Right lobe of liver (tissue), 4 donors: ENCODE results near the gene KCNK5.

Experiments used
- POLR2A ChIP-seq: fragments of 450-650 bp; IDR thresholded peaks from one replicate; pipeline ENCODE4 v1.6.1; 2017; ENCODE audit warnings: antibody characterized with exemption, mild to moderate bottlenecking
- TF ChIP-seq, protein P1 (sequence below), 4 donors: fragments of 200-600 bp in 3 of 4; fragments of 450-650 bp in 1 of 4; IDR thresholded peaks; one replicate each; pipeline versions ENCODE4 v1.5.1 to v1.8.0; 2016 to 2022; ENCODE audit warnings: antibody characterized with exemption in 4 of 4, mild to moderate bottlenecking in 2 of 4
- donor health status: DM: no; HTN: no; CAD: no.
- donor health status: DM: no; HTN: no; CAD: no.
- donor health status: DM: no; HTN: yes; CAD: no.

GRCh38 chr6:39263303-39264037, 34.2 kb upstream of the KCNK5 start:
- TF ChIP-seq, protein P1, sequence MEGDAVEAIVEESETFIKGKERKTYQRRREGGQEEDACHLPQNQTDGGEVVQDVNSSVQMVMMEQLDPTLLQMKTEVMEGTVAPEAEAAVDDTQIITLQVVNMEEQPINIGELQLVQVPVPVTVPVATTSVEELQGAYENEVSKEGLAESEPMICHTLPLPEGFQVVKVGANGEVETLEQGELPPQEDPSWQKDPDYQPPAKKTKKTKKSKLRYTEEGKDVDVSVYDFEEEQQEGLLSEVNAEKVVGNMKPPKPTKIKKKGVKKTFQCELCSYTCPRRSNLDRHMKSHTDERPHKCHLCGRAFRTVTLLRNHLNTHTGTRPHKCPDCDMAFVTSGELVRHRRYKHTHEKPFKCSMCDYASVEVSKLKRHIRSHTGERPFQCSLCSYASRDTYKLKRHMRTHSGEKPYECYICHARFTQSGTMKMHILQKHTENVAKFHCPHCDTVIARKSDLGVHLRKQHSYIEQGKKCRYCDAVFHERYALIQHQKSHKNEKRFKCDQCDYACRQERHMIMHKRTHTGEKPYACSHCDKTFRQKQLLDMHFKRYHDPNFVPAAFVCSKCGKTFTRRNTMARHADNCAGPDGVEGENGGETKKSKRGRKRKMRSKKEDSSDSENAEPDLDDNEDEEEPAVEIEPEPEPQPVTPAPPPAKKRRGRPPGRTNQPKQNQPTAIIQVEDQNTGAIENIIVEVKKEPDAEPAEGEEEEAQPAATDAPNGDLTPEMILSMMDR (IDR thresholded peaks at IDR 0.05), result no peak
- no peak for TF ChIP-seq POLR2A
